Measurements from ENCODE around the gene PAK1IP1. TPM values are rescaled to one million over a fixed set of nuclear protein-coding genes. Genes with fewer than 3 reads are reported as not detected.
A peak's percentile ranks its signal among the peaks of the same experiment; 100 is the strongest.

The PAK1IP1 gene
- total RNA-seq, 2 experiments from 2014 or later = 11.1 to 11.6 TPM

- POLR2A ChIA-PET = interaction anchor here (1.2 to 2.5 kb wide), 2 partner anchors 12 to 14 kb away, joined by 3 to 19 read pairs; partner anchors contain the start of genes C6orf52 and PAK1IP1
- no peak for ATAC-seq (ENCODE audit: low read depth)
- peaks cover 40% of the 10 kb centered on the region for H3K4me1 Mint-ChIP-seq
- no peak overlapping the region for H3K27ac Mint-ChIP-seq
- H3K27me3 Mint-ChIP-seq = no peaks in the 10 kb centered on the region
- H3K36me3 Mint-ChIP-seq = peaks cover 20% of the 10 kb centered on the region
- no peak overlapping the region for H3K4me3 Mint-ChIP-seq
- H3K9me3 Mint-ChIP-seq = peaks cover 2% of the 10 kb centered on the region
- DNase-seq = no peak
These were observed 13.0 kb upstream of the PAK1IP1 start for GRCh38 chr6:10681795-10682194.

- POLR2A ChIA-PET = interaction anchor here (1.2 to 2.5 kb wide), 3 partner anchors 12 to 38 kb away, joined by 3 to 19 read pairs (median 5); partner anchors contain the start of genes C6orf52 and PAK1IP1
- H3K27me3 Mint-ChIP-seq = no peaks in the 10 kb centered on the region
- peak overlapping the region; percentile 40 for H3K4me3 Mint-ChIP-seq
- peak overlapping the region; percentile 75 for H3K27ac Mint-ChIP-seq
- no peak for DNase-seq
- H3K9me3 Mint-ChIP-seq = peaks cover 2% of the 10 kb centered on the region
- peaks cover 20% of the 10 kb centered on the region for H3K36me3 Mint-ChIP-seq
- ATAC-seq (ENCODE audit: low read depth) = peak; percentile 61
- peaks cover 42% of the 10 kb centered on the region for H3K4me1 Mint-ChIP-seq
These were observed 12.3 kb upstream of the PAK1IP1 start for GRCh38 chr6:10682355-10682988.

- no peak overlapping the region for H3K27ac Mint-ChIP-seq
- ATAC-seq (ENCODE audit: low read depth) = no peak
These were observed 10.2 kb upstream of the PAK1IP1 start for GRCh38 chr6:10684618-10685017.

GRCh38 chr6:10685092-10685915 is 9.5 kb upstream of the PAK1IP1 start:
- Mint-ChIP-seq H3K4me3 (peak overlapping the region; percentile 23), H3K9me3 (peaks cover 2% of the 10 kb centered on the region), H3K27ac (no peak overlapping the region), H3K27me3 (no peaks in the 10 kb centered on the region), H3K36me3 (peaks cover 18% of the 10 kb centered on the region), H3K4me1 (peaks cover 40% of the 10 kb centered on the region)
- DNase-seq = no peak
- POLR2A ChIA-PET = interaction anchor here (0.5 kb wide), 1 partner anchor 9 kb away, joined by 5 read pairs; no protein-coding TSS in a partner anchor
- no peak for ATAC-seq (ENCODE audit: low read depth)

More at GRCh38 chr6:10684618-10685017, 10.2 kb upstream of the PAK1IP1 start:
- Mint-ChIP-seq H3K9me3 (peaks cover 2% of the 10 kb centered on the region), H3K27me3 (no peaks in the 10 kb centered on the region), H3K4me1 (peaks cover 41% of the 10 kb centered on the region), H3K4me3 (peak overlapping the region; percentile 34), H3K36me3 (peaks cover 20% of the 10 kb centered on the region)
- POLR2A ChIA-PET = no interaction called here
- DNase-seq = no peak

GRCh38 chr6:10686901-10687300 is 7.9 kb upstream of the PAK1IP1 start:
- ATAC-seq (ENCODE audit: low read depth) = no peak
- no peak for DNase-seq
- Mint-ChIP-seq H3K4me3 (no peak overlapping the region), H3K36me3 (peaks cover 9% of the 10 kb centered on the region), H3K27ac (no peak overlapping the region), H3K4me1 (peaks cover 38% of the 10 kb centered on the region), H3K9me3 (no peaks in the 10 kb centered on the region), H3K27me3 (no peaks in the 10 kb centered on the region)
- POLR2A ChIA-PET = interaction anchor here (0.6 kb wide), 1 partner anchor 85 kb away, joined by 5 read pairs; no protein-coding TSS in a partner anchor

- DNase-seq = no peak
- H3K9me3 Mint-ChIP-seq = no peaks in the 10 kb centered on the region
These were observed 7.2 kb upstream of the PAK1IP1 start for GRCh38 chr6:10687582-10687981.

GRCh38 chr6:10690651-10691445 is 3.9 kb upstream of the PAK1IP1 start:
- no peak overlapping the region for H3K27ac Mint-ChIP-seq

More at GRCh38 chr6:10687582-10687981, 7.2 kb upstream of the PAK1IP1 start:
- peaks cover 33% of the 10 kb centered on the region for H3K4me1 Mint-ChIP-seq
- H3K36me3 Mint-ChIP-seq = peaks cover 4% of the 10 kb centered on the region
- POLR2A ChIA-PET = interaction anchor here (0.6 kb wide), 1 partner anchor 86 kb away, joined by 5 read pairs; no protein-coding TSS in a partner anchor
- H3K27ac Mint-ChIP-seq = no peak overlapping the region
- H3K27me3 Mint-ChIP-seq = no peaks in the 10 kb centered on the region
- no peak for ATAC-seq (ENCODE audit: low read depth)
- no peak overlapping the region for H3K4me3 Mint-ChIP-seq

GRCh38 chr6:10692965-10693538 is 1.7 kb upstream of the PAK1IP1 start:
- Mint-ChIP-seq H3K27ac (peak overlapping the region; percentile 99), H3K4me1 (peaks cover 25% of the 10 kb centered on the region), H3K27me3 (no peaks in the 10 kb centered on the region), H3K4me3 (peak overlapping the region; percentile 95), H3K36me3 (peaks cover 17% of the 10 kb centered on the region), H3K9me3 (peaks cover 2% of the 10 kb centered on the region)
- ATAC-seq (ENCODE audit: low read depth) (no peak), DNase-seq (no peak)
- POLR2A ChIA-PET = interaction anchor here (2.2 to 2.7 kb wide), 2 partner anchors 10 to 105 kb away, joined by 11 to 19 read pairs; no protein-coding TSS in a partner anchor

More at GRCh38 chr6:10690651-10691445, 3.9 kb upstream of the PAK1IP1 start:
- Mint-ChIP-seq H3K27me3 (no peaks in the 10 kb centered on the region), H3K36me3 (peaks cover 10% of the 10 kb centered on the region), H3K4me3 (no peak overlapping the region), H3K4me1 (peaks cover 17% of the 10 kb centered on the region), H3K9me3 (peaks cover 2% of the 10 kb centered on the region)
- ATAC-seq (ENCODE audit: low read depth) = no peak
- DNase-seq = no peak
- POLR2A ChIA-PET = no interaction called here

GRCh38 chr6:10695086-10695657 is 400 bp downstream of the PAK1IP1 start:
- H3K4me3 Mint-ChIP-seq = peak overlapping the region; percentile 95
- DNase-seq (no peak), ATAC-seq (ENCODE audit: low read depth) (no peak)
- peak overlapping the region; percentile 99 for H3K27ac Mint-ChIP-seq
- peaks cover 27% of the 10 kb centered on the region for H3K36me3 Mint-ChIP-seq
- no peaks in the 10 kb centered on the region for H3K27me3 Mint-ChIP-seq
- H3K4me1 Mint-ChIP-seq = peaks cover 31% of the 10 kb centered on the region
- POLR2A ChIA-PET = interaction anchor here (0.6 to 3.5 kb wide), 23 partner anchors 9 to 698 kb away, joined by 3 to 90 read pairs (median 5); partner anchors contain the start of genes MAK, NEDD9, TMEM14B and TMEM14C
- peaks cover 2% of the 10 kb centered on the region for H3K9me3 Mint-ChIP-seq

- peaks cover 39% of the 10 kb centered on the region for H3K4me1 Mint-ChIP-seq
- POLR2A ChIA-PET = interaction anchor here (2.5 to 3.5 kb wide), 2 partner anchors 24 to 51 kb away, joined by 32 to 90 read pairs; partner anchors contain the start of genes TMEM14B and TMEM14C
- H3K27ac Mint-ChIP-seq = peak overlapping the region; percentile 48
- peaks cover 2% of the 10 kb centered on the region for H3K9me3 Mint-ChIP-seq
- no peaks in the 10 kb centered on the region for H3K27me3 Mint-ChIP-seq
- H3K36me3 Mint-ChIP-seq = peaks cover 39% of the 10 kb centered on the region
- peak overlapping the region; percentile 95 for H3K4me3 Mint-ChIP-seq
- ATAC-seq (ENCODE audit: low read depth) = no peak
- DNase-seq = no peak
These were observed 1.9 kb downstream of the PAK1IP1 start for GRCh38 chr6:10696655-10697054.

GRCh38 chr6:10713962-10714361 is 19.2 kb downstream of the PAK1IP1 start:
- Mint-ChIP-seq H3K4me1 (peaks cover 4% of the 10 kb centered on the region), H3K9me3 (peaks cover 5% of the 10 kb centered on the region), H3K27me3 (no peaks in the 10 kb centered on the region), H3K36me3 (peaks cover 10% of the 10 kb centered on the region), H3K27ac (no peak overlapping the region), H3K4me3 (no peak overlapping the region)
- ATAC-seq (ENCODE audit: low read depth) = no peak
- no peak for DNase-seq
- POLR2A ChIA-PET = interaction anchor here (0.6 to 1.0 kb wide), 3 partner anchors 19 to 136 kb away, joined by 3 to 4 read pairs (median 4); partner anchors contain the start of genes C6orf52 and PAK1IP1
